GM23338 (cell line): ENCODE data around the gene MAST4. TPM values are rescaled to one million over a fixed set of nuclear protein-coding genes. Genes with fewer than 3 reads are reported as not detected.
A peak's percentile ranks its signal among the peaks of the same experiment; 100 is the strongest.

ENCODE experiments used
- ATAC-seq: fragments of 200-7000 bp; cut with Tn5 transposase; 3 replicates; pipeline ENCODE4 v1.9.1; 2020
- DNase-seq: peaks from one replicate; pipeline ENCODE4 v3.0.0-alpha.2; 2015; ENCODE audit warnings: low spot score
- H2AFZ ChIP-seq: fragments of 200-600 bp; sonication (generic); 2 replicates; pipeline ENCODE4 v1.8.0; 2016; ENCODE audit warnings: antibody characterized with exemption, mild to moderate bottlenecking, moderate library complexity
- H3F3A ChIP-seq: fragments of 200-600 bp; sonication (generic); replicated peaks from 2 replicates; pipeline ENCODE4 v1.8.0; 2017; ENCODE audit warnings: antibody characterized with exemption, mixed run types, low read depth
- H3K27ac ChIP-seq: fragments of 200-600 bp; sonication (generic); 2 replicates; pipeline ENCODE4 v1.6.1; 2016; ENCODE audit warnings: low read depth
- H3K27me3 ChIP-seq: fragments of 200-600 bp; sonication (generic); 2 replicates; pipeline ENCODE4 v1.8.0; 2016; ENCODE audit warnings: mild to moderate bottlenecking, mixed run types, moderate library complexity; ENCODE audit not compliant: insufficient read depth
- H3K36me3 ChIP-seq: fragments of 200-600 bp; sonication (generic); 2 replicates; pipeline ENCODE4 v1.8.0; 2016; ENCODE audit warnings: mild to moderate bottlenecking; ENCODE audit not compliant: insufficient read depth
- H3K4me1 ChIP-seq: fragments of 200-600 bp; sonication (generic); 2 replicates; pipeline ENCODE4 v1.8.0; 2016; ENCODE audit warnings: mild to moderate bottlenecking, moderate library complexity; ENCODE audit not compliant: insufficient read depth
- H3K4me2 ChIP-seq: fragments of 200-600 bp; sonication (generic); 2 replicates; pipeline ENCODE4 v1.7.1; 2017; ENCODE audit warnings: mixed run types
- H3K4me3 ChIP-seq: fragments of 200-600 bp; sonication (generic); 2 replicates; pipeline ENCODE4 v1.6.1; 2016; ENCODE audit warnings: mixed run types
- H3K79me2 ChIP-seq: fragments of 200-600 bp; sonication (generic); replicated peaks from 2 replicates; pipeline ENCODE4 v1.8.0; 2017; ENCODE audit warnings: mild to moderate bottlenecking; ENCODE audit not compliant: insufficient read depth
- H3K9me2 ChIP-seq: fragments of 200-600 bp; sonication (generic); 2 replicates; pipeline ENCODE4 v1.8.0; 2017; ENCODE audit not compliant: insufficient read depth
- H4K20me1 ChIP-seq: fragments of 200-600 bp; sonication (generic); replicated peaks from 2 replicates; pipeline ENCODE4 v1.8.0; 2017; ENCODE audit warnings: mild to moderate bottlenecking; ENCODE audit not compliant: insufficient read depth
- H3K27ac Mint-ChIP-seq: 2 replicates; pipeline ENCODE4 v1.8.0; 2020; ENCODE audit warnings: inconsistent platforms, mild to moderate bottlenecking, moderate library complexity, mixed read lengths
- H3K27me3 Mint-ChIP-seq: 3 replicates; pipeline ENCODE4 v1.8.0; 2022; ENCODE audit warnings: low read depth, mild to moderate bottlenecking, moderate library complexity, mixed read lengths, inconsistent platforms; ENCODE audit not compliant: insufficient read depth, poor library complexity
- H3K36me3 Mint-ChIP-seq: 3 replicates; pipeline ENCODE4 v1.8.0; 2021; ENCODE audit warnings: low read depth, mild to moderate bottlenecking, inconsistent platforms, moderate library complexity, mixed read lengths
- H3K4me1 Mint-ChIP-seq: 3 replicates; pipeline ENCODE4 v1.8.0; 2020; ENCODE audit warnings: mild to moderate bottlenecking, inconsistent platforms, mixed read lengths
- H3K4me3 Mint-ChIP-seq: 3 replicates; pipeline ENCODE4 v1.8.0; 2021; ENCODE audit warnings: moderate library complexity, mild to moderate bottlenecking, inconsistent platforms, mixed read lengths
- H3K9me3 Mint-ChIP-seq: 3 replicates; pipeline ENCODE4 v1.8.0; 2020; ENCODE audit warnings: moderate library complexity, mild to moderate bottlenecking, inconsistent platforms, mixed read lengths
- ETS1 ChIP-seq: IDR thresholded peaks from 2 replicates; pipeline ENCODE4 v1.6.1; 2016; ENCODE audit warnings: antibody characterized with exemption
- EZH2 ChIP-seq: fragments of 200-600 bp; sonication (generic); IDR thresholded peaks from one replicate; pipeline ENCODE4 v1.8.0; 2017; ENCODE audit warnings: antibody characterized with exemption, mild to moderate bottlenecking, low read depth; ENCODE audit not compliant: unreplicated experiment
- EZH2phosphoT487 ChIP-seq: fragments of 200-600 bp; sonication (generic); IDR thresholded peaks from one replicate; pipeline ENCODE4 v1.8.1; 2018; ENCODE audit warnings: antibody characterized with exemption; ENCODE audit not compliant: unreplicated experiment
- JUNB ChIP-seq: IDR thresholded peaks from one replicate; pipeline ENCODE4 v1.6.1; 2016; ENCODE audit warnings: antibody characterized with exemption; ENCODE audit not compliant: unreplicated experiment
- ZNF331 ChIP-seq: fragments of 250-450 bp; sonication (Bioruptor Pico); IDR thresholded peaks from 2 replicates; pipeline ENCODE4 v1.5.0; 2020; ENCODE audit warnings: low read depth, mild to moderate bottlenecking, moderate library complexity
- ZNF462 ChIP-seq: fragments of 250-450 bp; sonication (Bioruptor Pico); IDR thresholded peaks from 2 replicates; pipeline ENCODE4 v1.5.0; 2020; ENCODE audit warnings: mild to moderate bottlenecking, moderate library complexity
- polyA plus RNA-seq: library from polyadenylated mRNA; unstranded; fragments of >200 nt; fragmentation: Nextera tagmentation; extraction: Ambion mirVana; gene quantifications from 2 replicates; pipeline ENCODE4 v1.2.1, GENCODE V29; 2016
- total RNA-seq: library from RNA; depleted of rRNA; stranded (reverse); fragments of >200 nt; shearing (Covaris generic); gene quantifications from 2 replicates; pipeline ENCODE4 v1.2.3, GENCODE V29; 2014

Gene MAST4
- total and polyA plus RNA-seq, 2 experiments from 2014 or later, result 3.6 to 8.5 TPM

- Histone ChIP-seq H2AFZ (0 out of 2 replicates have a peak overlapping the region, but pooled peaks have one; percentile 48), H3K79me2 (no peaks in the 10 kb centered on the region), H3K9me2 (no peaks in the 10 kb centered on the region), H3K27me3 (no peaks in the 10 kb centered on the region), H3K4me2 (no peak overlapping the region), H3K36me3 (no peaks in the 10 kb centered on the region), H3K4me1 (no peaks in the 10 kb centered on the region; the same call in 1 of the 2 replicates), H3K27ac (no peak overlapping the region), H4K20me1 (no peaks in the 10 kb centered on the region; the same call in 1 of the 2 replicates), H3F3A (no peaks in the 10 kb centered on the region), H3K4me3 (no peak overlapping the region)
- H3K27ac Mint-ChIP-seq, result no peak overlapping the region
- no peaks in the 10 kb centered on the region for H3K36me3 Mint-ChIP-seq
- H3K9me3 Mint-ChIP-seq, result no peaks in the 10 kb centered on the region
- TF ChIP-seq ZNF331 (CRISPR knock-in tag), result no peak
- no peak for TF ChIP-seq JUNB
- no peak for TF ChIP-seq ETS1
- TF ChIP-seq EZH2, result no peak
- TF ChIP-seq ZNF462 (CRISPR knock-in tag), result no peak
- TF ChIP-seq EZH2phosphoT487, result no peak
- ATAC-seq, result no peak; the same call in 2 of the 3 replicates
- DNase-seq, result no peak
- no peaks in the 10 kb centered on the region for H3K27me3 Mint-ChIP-seq
- H3K4me3 Mint-ChIP-seq, result no peak overlapping the region
- peaks cover 12% of the 10 kb centered on the region; the same call in 2 of the 3 replicates for H3K4me1 Mint-ChIP-seq
Observed at GRCh38 chr5:66617991-66618768, 22.0 kb downstream of the MAST4 start.
